ES-I3 (cell line): Measurements from ENCODE around the gene MAP3K21.

Source experiments
- H3K36me3 ChIP-seq: 2 replicates; pipeline ENCODE4 v1.6.1; 2013; ENCODE audit warnings: mild to moderate bottlenecking, low read length, control low read depth, moderate library complexity; ENCODE audit not compliant: insufficient read depth
- H3K4me1 ChIP-seq: 2 replicates; pipeline ENCODE4 v1.6.1; 2013; ENCODE audit warnings: mild to moderate bottlenecking, control low read depth, low read length; ENCODE audit not compliant: insufficient read depth
- H3K9ac ChIP-seq: 2 replicates; pipeline ENCODE4 v1.6.1; 2013; ENCODE audit warnings: low read depth, mild to moderate bottlenecking, low read length, moderate library complexity
- H3K9me3 ChIP-seq: 2 replicates; pipeline ENCODE4 v1.6.1; 2013; ENCODE audit warnings: mild to moderate bottlenecking, low read length, moderate library complexity; ENCODE audit not compliant: control insufficient read depth, insufficient read depth

Gene MAP3K21

GRCh38 chr1:233376382-233377110 lies 49.0 kb downstream of the MAP3K21 start:
- peaks cover 11% of the 10 kb centered on the region for H3K36me3 ChIP-seq
- H3K4me1 ChIP-seq: no peaks in the 10 kb centered on the region
- H3K9ac ChIP-seq: no peak overlapping the region
- no peaks in the 10 kb centered on the region for H3K9me3 ChIP-seq

DNA sequence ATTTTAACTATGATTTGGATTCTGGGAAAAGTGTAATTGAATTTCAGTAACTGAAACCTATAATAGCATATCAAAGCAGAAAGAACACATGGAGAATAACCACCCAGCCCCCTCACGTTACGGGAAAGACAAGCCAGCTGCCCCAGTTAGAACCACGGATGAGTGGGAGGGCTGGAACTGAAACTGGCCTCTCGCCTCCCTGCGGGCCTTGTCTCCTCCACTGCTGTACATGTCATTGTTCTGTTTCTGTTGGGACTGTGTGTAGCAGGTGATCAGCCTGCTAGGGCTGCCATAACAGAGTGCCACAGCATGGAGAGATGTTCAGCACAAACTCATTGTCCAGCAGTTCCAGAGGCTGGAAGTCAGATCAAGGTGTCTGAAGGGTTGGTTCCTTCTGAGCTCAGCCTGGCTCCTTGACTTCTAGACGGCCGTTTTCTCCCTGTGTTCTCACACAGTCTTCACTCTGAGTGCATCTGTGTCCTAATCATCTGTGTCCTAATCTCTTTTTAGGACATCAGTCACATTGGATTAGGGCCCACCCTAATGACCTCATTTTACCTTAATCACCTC lies 52.4 kb downstream of the MAP3K21 start:
- Histone ChIP-seq H3K9ac (no peak overlapping the region), H3K9me3 (no peaks in the 10 kb centered on the region), H3K4me1 (no peaks in the 10 kb centered on the region), H3K36me3 (peaks cover 13% of the 10 kb centered on the region)

- H3K36me3 ChIP-seq: peaks cover 13% of the 10 kb centered on the region
Measured at GRCh38 chr1:233381806-233382205, 54.3 kb downstream of the MAP3K21 start.

DNA sequence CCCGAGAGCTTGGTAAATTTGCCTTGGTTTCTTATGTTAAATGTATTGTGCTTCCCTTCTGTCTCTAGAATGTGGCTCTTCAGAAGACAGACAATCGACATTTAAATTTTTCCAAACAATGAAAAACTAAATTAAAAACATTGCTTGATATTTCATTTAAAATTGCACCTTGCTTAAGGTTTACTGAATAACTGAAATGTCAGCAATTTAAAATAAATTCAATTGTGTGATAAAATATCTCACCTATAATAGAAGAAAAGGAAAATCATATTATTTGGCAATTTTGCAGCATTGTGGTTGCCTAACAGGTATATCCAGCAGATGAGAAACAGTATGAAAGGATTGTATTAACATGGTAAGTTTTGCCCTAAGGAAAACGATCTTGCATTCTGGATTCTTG lies 56.5 kb downstream of the MAP3K21 start:
- peaks cover 10% of the 10 kb centered on the region for H3K36me3 ChIP-seq
- H3K9me3 ChIP-seq: no peaks in the 10 kb centered on the region
- no peaks in the 10 kb centered on the region for H3K4me1 ChIP-seq
- H3K9ac ChIP-seq: no peak overlapping the region

More at GRCh38 chr1:233381806-233382205, 54.3 kb downstream of the MAP3K21 start:
- Histone ChIP-seq H3K9ac (no peak overlapping the region), H3K4me1 (no peaks in the 10 kb centered on the region), H3K9me3 (no peaks in the 10 kb centered on the region)

DNA sequence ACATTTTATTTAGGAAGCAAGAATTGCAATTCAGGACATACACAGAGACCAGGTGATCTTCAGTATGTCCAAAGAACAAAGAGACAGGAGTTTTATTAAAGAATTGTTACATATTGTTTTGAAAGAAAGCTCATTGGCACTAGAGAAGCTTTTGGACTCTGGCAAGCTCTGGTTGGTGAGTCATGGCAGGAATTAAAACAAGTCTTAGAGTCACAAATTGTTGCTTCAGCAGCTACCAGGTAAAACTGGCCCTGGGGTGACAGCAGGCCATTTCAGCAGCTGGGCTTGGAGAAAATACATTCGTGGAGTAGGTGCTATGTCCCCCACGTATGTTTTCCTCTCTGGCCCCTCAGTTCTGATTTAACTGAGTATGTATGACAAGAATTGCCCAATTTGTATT lies 58.8 kb downstream of the MAP3K21 start:
- no peaks in the 10 kb centered on the region for H3K9me3 ChIP-seq
- H3K9ac ChIP-seq: no peak overlapping the region
- 0 out of 2 replicates have a peak, but pooled peaks cover 5% of the 10 kb centered on the region for H3K36me3 ChIP-seq
- no peaks in the 10 kb centered on the region for H3K4me1 ChIP-seq

GRCh38 chr1:233387585-233387984 lies 60.1 kb downstream of the MAP3K21 start:
- no peak overlapping the region for H3K9ac ChIP-seq
- no peaks in the 10 kb centered on the region for H3K9me3 ChIP-seq
- 0 out of 2 replicates have a peak, but pooled peaks cover 2% of the 10 kb centered on the region for H3K36me3 ChIP-seq

DNA sequence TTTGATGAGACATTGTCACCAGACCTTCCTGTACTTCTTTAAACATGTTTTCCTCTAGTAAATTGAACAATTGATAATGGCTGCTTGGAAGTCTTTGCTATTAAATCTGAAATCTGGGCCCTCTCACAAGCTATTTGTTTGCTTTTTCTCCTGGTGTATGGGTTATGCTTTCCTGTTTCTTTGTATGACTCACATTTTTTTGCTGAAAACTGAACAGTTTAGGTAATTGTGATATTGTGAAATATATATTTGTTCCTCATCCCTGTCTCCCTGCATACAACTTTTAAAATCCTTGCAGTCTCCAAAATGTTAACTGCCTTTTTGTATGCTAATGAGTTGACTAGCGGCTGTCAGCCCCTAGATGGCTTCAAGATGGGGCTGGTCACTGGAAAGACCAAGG lies 61.6 kb downstream of the MAP3K21 start:
- no peaks in the 10 kb centered on the region for H3K9me3 ChIP-seq
- no peak overlapping the region for H3K9ac ChIP-seq
- peaks cover 3% of the 10 kb centered on the region; the same call in 1 of the 2 replicates for H3K4me1 ChIP-seq

More at GRCh38 chr1:233387585-233387984, 60.1 kb downstream of the MAP3K21 start:
- H3K4me1 ChIP-seq: no peaks in the 10 kb centered on the region

GRCh38 chr1:233389893-233390292 lies 62.4 kb downstream of the MAP3K21 start:
- Histone ChIP-seq H3K9me3 (no peaks in the 10 kb centered on the region), H3K9ac (no peak overlapping the region), H3K4me1 (peaks cover 3% of the 10 kb centered on the region; the same call in 1 of the 2 replicates), H3K36me3 (no peaks in the 10 kb centered on the region)

More for the DNA sequence above, 61.6 kb downstream of the MAP3K21 start:
- no peaks in the 10 kb centered on the region for H3K36me3 ChIP-seq

DNA sequence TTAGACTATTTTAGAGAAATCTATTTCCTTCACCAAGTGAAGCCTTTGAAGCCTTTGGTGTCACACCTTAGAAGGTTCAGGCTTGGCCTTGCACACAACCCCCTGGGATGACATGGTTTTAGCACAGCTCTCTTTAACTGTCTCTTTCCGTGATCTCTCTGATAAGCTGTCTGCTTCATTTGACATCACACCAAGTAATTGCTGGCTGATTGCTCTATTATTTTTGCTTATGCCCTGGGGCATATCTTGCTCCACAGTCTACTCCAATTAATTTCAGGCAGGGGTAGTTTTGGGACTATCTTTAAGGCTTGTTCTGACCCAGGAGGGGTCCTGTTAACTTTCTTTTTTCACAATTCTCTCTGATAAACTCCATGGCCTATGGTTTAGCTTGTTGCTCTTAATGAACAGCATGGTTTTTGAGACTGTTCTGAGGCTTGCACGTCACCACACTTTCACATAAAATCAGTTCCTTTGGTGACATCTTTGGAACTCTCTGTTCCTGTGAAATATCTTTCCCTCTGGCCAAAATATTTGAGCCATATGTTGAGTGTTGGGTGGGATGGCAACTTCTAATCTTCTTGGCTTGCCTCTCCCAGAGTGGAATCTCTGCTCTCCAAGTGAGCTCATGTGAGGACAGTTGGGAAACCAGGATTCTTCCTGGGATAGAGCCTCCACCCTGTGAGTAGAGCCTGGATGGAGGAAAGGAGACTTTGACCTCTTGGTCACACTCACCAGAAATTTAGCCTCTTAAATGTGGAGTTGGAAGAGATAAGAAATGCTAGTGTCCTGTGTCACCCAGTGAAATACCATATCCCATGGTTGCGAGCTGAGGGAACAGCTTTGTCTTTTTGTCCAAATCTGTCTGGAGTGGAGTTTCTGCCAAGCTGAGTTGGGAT lies 63.6 kb downstream of the MAP3K21 start:
- peaks cover 3% of the 10 kb centered on the region; the same call in 1 of the 2 replicates for H3K4me1 ChIP-seq
- H3K9me3 ChIP-seq: no peaks in the 10 kb centered on the region
- no peaks in the 10 kb centered on the region for H3K36me3 ChIP-seq
- no peak overlapping the region for H3K9ac ChIP-seq

GRCh38 chr1:233393084-233393840 lies 65.7 kb downstream of the MAP3K21 start:
- no peak overlapping the region for H3K9ac ChIP-seq
- peaks cover 3% of the 10 kb centered on the region; the same call in 1 of the 2 replicates for H3K4me1 ChIP-seq
- no peaks in the 10 kb centered on the region for H3K36me3 ChIP-seq
- H3K9me3 ChIP-seq: no peaks in the 10 kb centered on the region

- no peaks in the 10 kb centered on the region for H3K9me3 ChIP-seq
- no peak overlapping the region for H3K9ac ChIP-seq
- no peaks in the 10 kb centered on the region for H3K36me3 ChIP-seq
- H3K4me1 ChIP-seq: peaks cover 3% of the 10 kb centered on the region; the same call in 1 of the 2 replicates
Measured at GRCh38 chr1:233393926-233394680, 66.6 kb downstream of the MAP3K21 start.

GRCh38 chr1:233394860-233395717 lies 67.6 kb downstream of the MAP3K21 start:
- no peaks in the 10 kb centered on the region for H3K36me3 ChIP-seq
- no peaks in the 10 kb centered on the region for H3K9me3 ChIP-seq
- no peak overlapping the region for H3K9ac ChIP-seq
- H3K4me1 ChIP-seq: peaks cover 3% of the 10 kb centered on the region; the same call in 1 of the 2 replicates
